Testis (tissue), 2 donors: ENCODE results near the gene HTR2B.

Experiments used
- CTCF ChIP-seq, 3 experiments: fragments of 450-650 bp in 2 of 3; fragments of 200-600 bp in 1 of 3; sonication (generic) in 1 of 3; IDR thresholded peaks; one replicate each; pipeline ENCODE4 v1.5.1; 2016 to 2019; ENCODE audit warnings: antibody characterized with exemption in 3 of 3, mild to moderate bottlenecking in 2 of 3, moderate library complexity in 1 of 3
- POLR2A ChIP-seq: fragments of 450-650 bp; IDR thresholded peaks from one replicate; pipeline ENCODE4 v1.6.1; 2017; ENCODE audit warnings: antibody characterized with exemption, mild to moderate bottlenecking, moderate library complexity

GRCh38 chr2:231130336-231131056 lies 5.7 kb upstream of the HTR2B start:
- TF ChIP-seq CTCF (IDR thresholded peaks at IDR 0.05) (no peak), POLR2A (no peak)
